Stimulated activated CD4-positive, alpha-beta T cell treated with anti-CD3 and anti-CD28 coated beads, Interleukin-15, amount 100 ng/mL, for 48 hours (primary cell): ENCODE results near the gene SLC5A12.
"Not testable (repeated sequence)": the region's sequence is repeated elsewhere in the genome, so short reads cannot be mapped to it uniquely, and the experiment has no call there.

Experiments used
- DNase-seq, 2 donors: peaks; one replicate each; pipeline ENCODE4 v3.0.0-alpha.2; 2020; ENCODE audit warnings: low read depth in 2 of 2

Gene SLC5A12

DNA sequence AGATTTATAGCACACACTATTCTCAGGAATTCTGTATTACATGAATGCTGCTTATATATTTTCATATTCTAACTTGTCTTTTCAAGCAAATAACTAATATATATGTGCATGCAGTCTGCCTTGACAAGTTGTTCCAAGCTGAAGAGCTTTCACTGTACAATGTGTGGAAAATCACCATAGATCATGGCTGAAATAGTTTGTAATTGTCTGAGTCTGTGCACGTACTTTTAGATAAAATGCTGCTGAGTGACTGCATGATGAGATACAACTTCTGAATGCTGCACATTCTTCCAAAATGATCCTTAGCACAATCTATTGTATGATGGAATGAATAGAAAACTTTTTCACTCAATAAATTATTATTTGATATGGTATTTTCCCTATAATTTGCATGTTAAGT, 58.9 kb downstream of the SLC5A12 start:
- DNase-seq, result no peak

DNA sequence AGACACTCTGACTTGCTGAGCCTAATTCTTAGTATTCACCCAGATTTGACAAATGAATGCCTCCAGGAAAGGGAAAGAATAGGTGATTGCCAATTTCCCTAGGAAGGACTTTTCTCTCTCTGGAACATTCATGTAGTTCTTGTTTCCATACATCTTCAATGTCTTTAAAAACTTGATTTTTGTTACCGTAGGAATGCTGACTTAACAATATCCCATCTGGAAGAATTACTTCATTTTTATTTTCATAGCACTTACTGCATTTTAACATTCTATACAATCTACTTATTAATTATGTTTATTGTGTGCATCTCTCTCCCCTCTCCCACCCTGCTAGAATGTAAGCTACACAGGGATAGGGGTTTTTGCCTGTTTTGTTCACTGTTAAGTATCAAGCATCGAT, 66.6 kb downstream of the SLC5A12 start:
- no peak for DNase-seq

DNA sequence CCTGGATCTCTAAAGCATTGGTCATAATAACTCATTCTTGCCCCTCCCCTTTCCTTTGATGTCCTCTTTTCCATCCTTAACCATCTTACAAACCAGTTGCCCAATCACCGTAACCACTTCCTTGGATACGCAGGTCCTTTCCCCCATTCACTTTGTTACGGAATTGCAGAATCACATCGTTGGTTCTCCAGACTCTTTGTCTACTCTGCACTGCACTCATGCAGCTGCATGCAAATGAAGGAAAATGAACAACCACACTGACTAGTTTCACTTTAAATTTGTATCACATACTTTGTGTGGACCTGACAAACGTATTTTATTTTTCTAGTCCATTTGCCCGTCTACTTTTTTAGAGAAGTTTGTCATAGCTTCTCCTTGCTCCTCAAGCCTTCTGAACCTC, 69.9 kb downstream of the SLC5A12 start:
- no peak for DNase-seq

DNA sequence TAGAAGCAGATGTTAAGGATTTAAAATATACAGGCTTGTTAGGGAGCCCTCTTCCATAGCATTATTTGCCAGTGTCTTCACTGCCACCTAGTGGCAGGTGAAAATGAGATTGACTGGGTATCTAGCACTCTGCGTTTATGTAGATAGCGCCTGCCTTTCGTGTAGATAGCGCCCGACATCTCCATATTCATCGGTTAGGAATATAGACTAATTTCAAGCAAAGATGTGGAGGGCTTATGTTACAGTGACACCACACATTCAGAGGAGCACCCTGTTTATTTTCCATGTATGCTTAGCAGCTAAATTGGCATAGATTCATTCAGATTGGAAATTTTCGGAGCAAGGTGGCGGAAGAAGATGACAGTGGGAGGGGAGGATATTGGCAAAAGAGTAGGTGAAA, 72.0 kb downstream of the SLC5A12 start:
- peak in 1 of 2 donors; percentile 8 for DNase-seq

DNA sequence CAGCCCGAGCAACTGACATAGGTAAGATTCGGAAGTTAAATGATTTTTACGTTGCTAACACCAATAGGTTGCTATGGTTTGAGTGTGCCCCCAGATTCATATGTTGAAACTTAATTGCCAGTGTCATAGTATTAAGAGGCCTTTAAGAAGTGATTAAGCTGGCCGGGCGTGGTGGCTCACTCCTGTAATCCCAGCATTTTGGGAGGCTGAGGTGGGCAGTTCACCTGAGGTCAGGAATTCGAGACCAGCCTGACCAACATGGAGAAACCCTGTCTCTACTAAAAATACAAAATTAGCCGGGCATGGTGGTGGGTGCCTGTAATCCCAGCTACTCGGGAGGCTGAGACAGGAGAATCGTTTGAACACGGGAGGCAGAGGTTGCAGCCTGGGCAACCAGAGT, 78.5 kb downstream of the SLC5A12 start:
- DNase-seq, result not testable (repeated sequence)

DNA sequence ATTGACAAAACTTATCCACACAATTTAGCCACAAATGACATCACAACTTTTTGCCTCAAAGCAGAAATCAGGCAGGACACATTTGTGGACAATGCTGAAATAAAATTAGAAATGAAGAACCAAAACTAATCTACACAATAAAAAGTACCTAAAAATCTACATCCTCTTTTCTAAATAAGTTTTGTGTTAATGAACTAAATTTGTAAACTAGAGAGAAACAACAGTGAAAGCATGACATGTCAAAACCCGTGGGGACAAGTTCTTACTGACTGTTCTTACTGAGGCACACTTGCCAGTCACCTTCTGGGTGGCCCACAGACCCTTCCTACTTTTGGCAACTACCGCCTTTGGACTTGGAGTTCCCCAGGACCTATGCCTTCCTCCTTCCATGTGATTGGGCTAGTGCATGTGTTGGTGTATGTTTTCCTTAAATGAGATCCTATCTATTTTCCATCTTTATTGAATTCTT, 89.1 kb downstream of the SLC5A12 start:
- DNase-seq, result no peak

DNA sequence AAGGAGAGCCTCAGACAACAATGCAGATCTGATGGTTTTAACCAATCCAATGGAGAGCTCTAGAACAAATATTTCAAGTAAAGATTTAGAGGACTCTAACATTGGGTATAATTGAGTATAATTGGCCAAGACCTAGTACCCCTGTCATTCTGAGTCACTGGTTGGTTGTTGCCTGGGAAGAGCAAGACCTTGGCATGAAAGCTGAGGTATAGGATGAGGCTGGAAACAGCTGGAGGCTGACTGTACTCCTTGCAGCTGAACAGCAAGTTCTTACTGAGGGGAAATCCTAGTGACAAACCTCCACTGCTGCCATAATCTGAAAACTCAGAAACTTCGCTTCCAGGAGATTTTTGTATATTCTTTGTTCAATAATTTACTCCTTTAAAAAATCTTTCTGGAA, 95.5 kb downstream of the SLC5A12 start:
- DNase-seq, result no peak

DNA sequence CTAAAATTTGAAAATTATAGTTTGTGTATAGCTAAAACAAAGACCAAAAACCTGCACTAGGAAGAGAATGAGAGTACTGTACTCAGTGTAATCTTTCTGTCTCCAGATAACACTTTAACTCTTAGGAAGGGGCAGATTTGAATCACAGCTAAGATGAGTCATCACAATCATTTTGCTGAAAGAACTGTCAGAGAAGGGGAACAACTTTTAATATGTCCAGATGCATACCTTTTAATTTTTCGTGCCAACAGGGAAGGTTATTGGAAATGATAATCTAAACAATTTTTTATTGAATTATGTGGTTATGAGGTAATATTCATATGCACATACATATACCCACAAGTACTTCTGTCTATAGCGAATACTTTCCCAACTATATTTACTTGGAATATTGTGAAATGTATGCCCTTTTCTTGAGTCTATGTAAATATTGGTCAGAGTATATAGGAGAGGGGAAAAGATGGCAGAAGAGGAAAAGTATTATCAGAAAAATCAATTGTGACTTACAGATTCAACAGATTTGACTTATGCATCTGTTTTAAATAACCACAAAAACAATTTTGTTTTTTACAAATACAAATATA, 98.7 kb downstream of the SLC5A12 start:
- DNase-seq, result no peak

DNA sequence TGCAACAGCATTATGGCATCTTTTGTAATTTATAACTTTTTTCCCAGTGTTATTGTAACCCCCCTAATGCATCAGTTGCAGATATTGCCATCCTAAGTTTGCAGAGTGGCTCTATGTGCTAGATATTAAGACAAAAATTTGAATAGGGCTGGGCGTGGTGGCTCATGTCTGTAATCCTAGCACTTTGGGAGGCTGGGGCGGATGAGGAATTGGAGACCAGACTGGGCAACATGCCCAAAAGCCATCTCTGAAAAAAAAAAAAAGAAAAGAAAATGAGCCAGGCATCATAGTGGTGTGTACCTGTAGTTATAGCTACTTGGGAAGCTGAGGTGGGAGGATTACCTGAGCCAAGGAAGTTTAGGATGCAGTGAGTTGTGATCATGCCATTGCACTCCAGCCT, 99.7 kb downstream of the SLC5A12 start:
- DNase-seq, result no peak

DNA sequence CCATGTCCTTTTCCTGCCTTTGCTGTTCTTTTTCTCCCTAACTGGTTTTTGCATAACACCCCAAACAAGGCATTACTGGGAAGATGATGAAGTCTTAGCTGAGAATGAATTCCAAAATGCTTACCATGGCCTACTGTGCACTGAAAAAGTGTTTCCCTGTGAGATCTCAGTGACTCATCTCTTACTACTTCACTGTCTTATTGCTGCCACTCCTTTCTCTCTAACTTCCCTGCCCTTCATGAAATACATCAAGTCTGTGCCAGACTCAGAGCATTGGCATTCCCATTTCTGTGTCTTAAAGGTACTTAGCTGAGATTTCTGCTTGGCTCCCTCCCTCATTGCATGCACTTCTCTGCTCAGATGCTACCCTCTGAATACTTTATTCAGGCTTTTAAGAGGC, 100.7 kb downstream of the SLC5A12 start:
- DNase-seq, result no peak

DNA sequence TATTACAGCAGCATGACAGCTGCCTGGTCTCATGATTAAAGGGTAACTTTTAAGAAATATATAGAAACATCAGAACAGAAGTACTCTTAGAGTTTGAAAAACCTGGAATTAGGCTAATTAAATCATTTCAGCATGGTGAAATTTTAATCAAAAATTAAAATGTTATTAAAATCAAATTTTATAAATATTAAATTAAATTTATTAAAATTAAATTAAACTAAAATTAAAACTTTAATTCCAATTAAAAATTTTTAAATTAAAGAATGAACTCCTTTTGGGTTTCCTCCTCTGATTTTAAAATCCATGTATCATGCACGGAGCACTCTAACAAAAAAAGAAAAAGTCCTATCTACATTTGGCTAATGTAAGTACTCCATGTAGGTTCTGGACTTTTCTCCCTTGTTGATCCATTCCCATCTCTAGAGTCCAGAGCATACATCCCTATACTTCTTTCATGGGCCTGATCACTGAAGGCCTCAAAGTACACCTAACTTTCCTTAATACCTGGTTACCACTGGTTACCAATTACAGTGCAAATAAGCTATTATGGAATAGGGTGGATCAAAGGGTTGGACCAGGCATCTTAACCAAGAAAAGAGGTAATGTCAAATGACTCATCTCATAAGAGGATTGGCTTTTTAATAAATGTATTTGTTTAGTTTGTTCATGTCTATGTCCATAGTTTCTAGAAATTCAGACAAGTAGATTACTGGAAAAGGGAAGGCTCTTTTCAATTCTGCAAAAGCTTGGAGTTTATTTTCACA, 101.4 kb downstream of the SLC5A12 start:
- DNase-seq, result no peak

DNA sequence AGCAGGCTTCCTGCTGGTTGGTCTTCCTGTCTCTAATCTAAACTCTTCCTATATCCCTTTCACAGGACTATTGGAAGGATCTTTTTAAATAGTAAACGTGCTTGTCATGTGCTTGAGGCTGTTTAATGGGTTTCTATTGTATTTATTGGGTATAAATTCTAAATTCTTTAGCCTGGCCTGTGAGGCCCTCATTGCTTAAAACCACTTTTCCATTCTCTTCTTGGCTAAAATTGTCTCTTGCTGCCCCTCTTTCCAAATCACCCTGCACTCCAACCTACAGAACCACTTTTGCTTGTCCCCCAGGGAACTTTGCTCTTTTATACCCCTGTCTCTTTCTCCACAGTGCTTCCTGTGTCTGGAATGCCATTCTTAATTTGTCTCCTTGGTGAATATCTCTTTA, 103.4 kb downstream of the SLC5A12 start:
- no peak for DNase-seq
